Activated T-cell treated with anti-CD3 and anti-CD28 coated beads for 48 hours (primary cell): ENCODE measurements around the gene CDH24.
A peak's percentile ranks its signal among the peaks of the same experiment; 100 is the strongest.

Source experiments
- DNase-seq: peaks from one replicate; pipeline ENCODE4 v3.0.0-alpha.2; 2020; ENCODE audit warnings: low read depth

Gene CDH24

DNA sequence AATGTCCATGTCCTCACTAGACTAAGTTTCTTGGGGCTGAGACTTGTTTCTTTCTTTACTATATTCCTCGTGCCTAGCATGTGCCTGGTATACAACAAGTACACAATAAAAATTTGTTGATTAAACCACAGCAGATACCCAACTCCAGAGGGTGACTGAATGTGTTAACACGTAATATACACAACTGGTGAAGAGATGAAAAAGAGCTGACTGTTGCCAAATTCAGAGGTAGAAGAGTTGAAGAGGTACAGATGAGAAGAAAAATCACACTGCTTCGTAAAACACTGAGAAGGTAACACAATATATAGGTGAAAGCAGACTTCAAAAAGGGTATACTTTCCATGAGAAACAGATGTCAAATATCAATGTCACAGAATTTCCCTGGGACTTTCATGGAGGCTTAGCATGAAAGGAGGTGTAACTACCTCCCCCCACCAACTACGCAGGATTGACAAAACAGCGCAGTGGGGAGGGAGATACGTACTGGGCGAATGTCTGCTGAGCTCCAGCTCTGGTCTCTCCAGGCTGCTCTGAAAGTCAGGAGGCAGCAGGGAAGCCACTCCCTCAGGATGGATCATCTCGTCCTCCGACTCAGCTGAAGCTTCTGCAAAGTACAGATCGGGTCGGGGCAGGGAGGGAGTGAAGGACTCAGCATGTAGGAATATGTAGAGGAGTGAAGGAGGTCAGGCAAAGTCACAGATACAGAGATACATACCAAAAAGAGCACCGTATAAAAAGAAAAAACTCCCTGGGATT lies 32.4 kb upstream of the CDH24 start:
- no peak for DNase-seq

DNA sequence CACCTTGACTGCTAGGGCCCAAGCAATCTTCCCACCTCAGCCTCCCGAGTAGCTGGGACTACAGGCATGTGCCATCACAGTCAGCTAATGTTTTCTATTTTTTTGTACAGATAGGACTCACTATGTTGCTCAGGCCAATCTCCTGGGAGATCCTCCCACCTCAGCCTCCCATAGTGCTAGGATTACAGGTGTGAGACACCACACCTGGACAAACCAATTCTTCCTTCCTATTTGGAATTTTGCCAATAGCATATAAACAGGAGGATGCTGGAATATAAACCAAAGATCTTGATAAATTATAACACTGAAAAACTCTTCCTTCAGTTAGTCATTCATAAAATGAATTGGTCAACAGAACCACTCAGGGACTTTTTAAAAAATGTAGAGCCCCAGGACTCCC lies 29.2 kb upstream of the CDH24 start:
- DNase-seq: no peak

DNA sequence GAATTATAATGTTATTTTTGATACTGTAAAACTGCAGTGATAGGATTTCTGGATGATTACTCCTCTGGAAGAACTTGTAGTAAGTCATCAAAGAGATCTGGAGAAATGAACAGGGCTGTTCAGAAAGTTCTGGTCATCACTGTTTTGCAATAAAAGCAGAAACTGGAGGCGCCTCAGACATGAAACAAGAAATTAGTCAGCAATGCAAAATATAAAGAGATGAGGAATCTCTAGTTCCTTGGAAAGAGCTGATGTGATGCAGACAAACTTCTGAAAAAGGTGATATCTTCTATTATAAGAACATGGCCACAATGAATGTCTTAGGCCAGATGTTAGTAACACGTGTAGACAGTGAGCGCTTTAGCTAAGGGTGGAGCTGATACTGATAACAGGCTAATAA lies 28.1 kb upstream of the CDH24 start:
- DNase-seq: no peak

GRCh38 chr14:23080474-23080873 lies 23.2 kb upstream of the CDH24 start:
- no peak for DNase-seq

- DNase-seq: no peak
These were observed 22.4 kb upstream of the CDH24 start for GRCh38 chr14:23079716-23080115.

DNA sequence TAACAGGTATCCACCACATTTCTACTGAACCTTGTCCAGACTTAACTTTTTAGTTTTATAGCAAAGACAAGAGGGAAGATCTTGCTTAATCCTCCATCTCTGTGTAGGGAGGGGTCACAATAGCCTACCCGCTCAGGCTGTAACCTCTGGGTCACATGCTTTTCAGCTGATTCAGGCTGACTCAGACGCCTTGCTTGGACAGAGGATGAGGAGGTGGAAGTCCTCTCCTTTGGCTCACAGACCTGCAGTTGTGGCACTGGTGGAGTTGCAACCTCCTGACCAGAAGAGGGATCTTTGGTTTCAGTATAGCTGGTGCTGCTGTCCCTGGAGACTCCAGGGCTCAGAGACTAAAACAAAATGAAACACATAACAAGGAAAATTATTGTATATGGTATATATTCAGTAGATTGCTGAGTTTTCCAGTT lies 21.4 kb upstream of the CDH24 start:
- no peak for DNase-seq

DNA sequence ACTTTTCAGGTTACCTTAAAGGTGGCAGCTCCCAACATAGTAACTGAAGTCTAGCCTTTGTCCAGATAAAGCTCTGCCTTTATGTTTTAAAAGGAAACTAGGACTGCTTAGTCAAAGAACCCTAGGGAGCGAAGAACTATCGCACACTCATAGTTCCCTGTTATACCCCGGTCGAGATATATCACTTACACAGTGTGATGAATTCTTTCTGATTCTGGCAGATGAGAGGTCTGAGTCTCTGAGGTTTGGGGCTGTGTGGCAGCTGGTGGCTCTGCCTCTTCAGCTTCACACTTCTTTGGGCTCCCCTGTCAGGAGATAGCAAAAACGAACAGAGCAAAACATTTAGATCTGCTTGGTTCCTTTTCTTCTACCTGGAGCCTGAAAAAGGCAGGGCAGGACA lies 20.6 kb upstream of the CDH24 start:
- DNase-seq: no peak

GRCh38 chr14:23076785-23077408 lies 19.6 kb upstream of the CDH24 start:
- DNase-seq: no peak

DNA sequence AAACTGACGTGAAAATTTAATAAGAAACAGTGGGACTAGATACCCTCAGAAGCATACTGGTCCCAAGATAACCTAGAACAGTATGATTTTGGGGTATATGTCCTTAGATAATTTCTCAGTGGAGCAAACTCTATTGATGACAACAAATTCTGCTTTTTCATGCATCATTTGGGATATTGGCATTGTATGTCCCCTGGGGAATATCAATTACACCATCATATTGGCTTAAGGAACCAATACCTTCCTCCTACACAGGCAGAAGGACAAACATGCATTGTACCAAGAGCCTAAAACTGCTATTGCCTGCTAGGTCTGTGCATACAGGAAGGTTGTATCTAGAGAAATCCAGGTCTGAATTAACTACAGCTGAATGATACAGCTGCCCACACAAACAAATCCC lies 17.6 kb upstream of the CDH24 start:
- no peak for DNase-seq

DNA sequence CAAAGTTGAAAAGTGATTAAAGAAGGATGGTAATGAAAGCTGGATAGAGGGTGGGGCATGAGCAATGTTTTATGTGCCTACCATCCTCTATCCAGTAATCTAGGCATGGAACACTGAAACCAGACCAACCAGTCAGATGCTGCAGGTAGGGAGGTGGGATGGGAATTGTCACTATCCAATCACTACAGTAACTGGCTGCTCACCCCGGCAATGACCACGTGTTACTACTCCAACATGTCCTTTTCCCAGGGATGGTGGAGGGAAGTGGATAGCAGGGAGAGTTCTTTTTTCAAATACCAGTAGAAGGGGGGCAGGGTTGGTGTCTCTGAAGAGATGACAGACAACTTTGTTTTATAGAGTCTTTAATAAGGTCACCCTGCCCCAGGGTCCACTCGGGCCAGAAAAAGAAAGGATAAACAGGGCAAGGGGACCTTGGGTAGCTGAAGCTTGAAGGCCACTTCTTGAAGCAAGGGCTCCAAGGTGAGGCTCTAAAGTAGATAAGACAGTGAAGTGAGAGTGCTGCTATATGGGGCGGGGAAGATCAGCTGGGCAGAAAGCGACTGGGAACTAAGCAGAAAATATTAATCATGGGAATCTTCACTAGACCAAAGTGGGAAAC lies 14.7 kb upstream of the CDH24 start:
- DNase-seq: no peak

- peak; percentile 68 for DNase-seq
These were observed 14.1 kb upstream of the CDH24 start for GRCh38 chr14:23071244-23071920.

- no peak for DNase-seq
These were observed 13.2 kb upstream of the CDH24 start for GRCh38 chr14:23070262-23071129.

GRCh38 chr14:23069413-23069806 lies 12.1 kb upstream of the CDH24 start:
- DNase-seq: no peak

- peak; percentile 45 for DNase-seq
These were observed 11.6 kb upstream of the CDH24 start for GRCh38 chr14:23068789-23069412.

GRCh38 chr14:23067847-23068788 lies 10.8 kb upstream of the CDH24 start:
- no peak for DNase-seq

GRCh38 chr14:23066855-23067744 lies 9.8 kb upstream of the CDH24 start:
- no peak for DNase-seq

GRCh38 chr14:23066368-23066767 lies 9.0 kb upstream of the CDH24 start:
- DNase-seq: no peak

- no peak for DNase-seq
These were observed 6.3 kb upstream of the CDH24 start for GRCh38 chr14:23063601-23064000.

- DNase-seq: no peak
These were observed 4.7 kb upstream of the CDH24 start for GRCh38 chr14:23062002-23062401.
